ENCODE data around the gene LZTFL1.

Gene LZTFL1

DNA sequence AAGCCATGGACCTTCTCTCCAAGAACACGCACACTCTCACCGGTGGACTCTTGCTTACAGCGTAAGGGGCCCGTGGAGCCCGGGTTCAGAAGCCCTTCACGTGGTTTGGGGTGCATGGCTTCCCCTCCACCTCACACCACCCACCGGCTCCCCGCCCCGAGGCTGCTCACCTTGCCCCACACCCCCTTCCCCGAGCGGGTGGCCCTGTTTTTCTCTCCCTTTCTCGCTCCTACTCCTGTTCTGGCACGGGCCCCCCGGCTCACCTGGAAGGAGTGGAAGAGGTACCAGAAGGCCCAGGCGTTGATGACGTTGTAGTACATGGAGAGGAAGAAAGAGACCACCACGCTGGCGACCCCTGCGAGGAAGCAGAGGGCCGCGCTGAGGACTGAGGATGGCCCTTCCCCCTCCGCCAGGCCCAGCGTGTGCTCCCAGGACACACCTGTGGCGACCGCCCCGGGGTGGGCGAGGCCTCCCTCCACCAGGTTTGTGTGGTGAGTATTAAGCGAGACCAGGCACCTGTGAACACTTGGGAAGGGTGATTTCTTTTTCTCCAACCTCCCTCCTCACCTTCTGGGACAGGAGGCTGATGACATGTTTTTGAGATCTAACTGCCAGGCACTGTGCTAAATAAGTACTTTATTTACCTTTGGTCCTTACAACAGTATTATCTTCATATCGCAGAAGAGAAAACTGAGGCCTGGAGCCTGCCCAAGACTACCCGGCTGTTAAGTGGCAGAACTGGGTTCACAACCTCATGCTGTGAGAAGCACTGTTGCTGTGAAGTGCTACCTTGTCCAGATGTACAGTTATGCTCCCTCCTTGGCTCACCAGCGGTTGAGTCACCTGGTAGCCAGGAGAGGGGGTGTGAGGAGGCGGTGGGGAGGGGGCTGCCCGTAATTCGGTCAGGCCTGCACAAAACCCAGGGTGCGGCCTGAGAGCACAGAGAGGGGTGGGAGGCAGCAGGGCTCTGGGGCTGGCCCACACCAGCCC lies 61.9 kb downstream of the LZTFL1 start:
- H3K4me3 ChIP-seq (ENCODE audit: low read length), result no peak overlapping the region
- no peak for TF ChIP-seq CTCF (conservative IDR thresholded peaks at IDR 0.05; ENCODE audit: low read length)
- DNase-seq (ENCODE audit: low read depth), result no peak

- no peak for DNase-seq (ENCODE audit: low read depth)
- no peak overlapping the region for H3K4me3 ChIP-seq (ENCODE audit: low read length)
- no peak for TF ChIP-seq CTCF (conservative IDR thresholded peaks at IDR 0.05; ENCODE audit: low read length)
These were observed 63.1 kb downstream of the LZTFL1 start for GRCh38 chr3:45778761-45779201.

- TF ChIP-seq CTCF (conservative IDR thresholded peaks at IDR 0.05; ENCODE audit: low read length), result no peak
- no peak for DNase-seq (ENCODE audit: low read depth)
- no peak overlapping the region for H3K4me3 ChIP-seq (ENCODE audit: low read length)
These were observed 64.1 kb downstream of the LZTFL1 start for GRCh38 chr3:45777746-45778386.

- no peak for DNase-seq (ENCODE audit: low read depth)
- H3K4me3 ChIP-seq (ENCODE audit: low read length), result no peak overlapping the region
- TF ChIP-seq CTCF (conservative IDR thresholded peaks at IDR 0.05; ENCODE audit: low read length), result no peak
These were observed 64.7 kb downstream of the LZTFL1 start for GRCh38 chr3:45777111-45777745.

DNA sequence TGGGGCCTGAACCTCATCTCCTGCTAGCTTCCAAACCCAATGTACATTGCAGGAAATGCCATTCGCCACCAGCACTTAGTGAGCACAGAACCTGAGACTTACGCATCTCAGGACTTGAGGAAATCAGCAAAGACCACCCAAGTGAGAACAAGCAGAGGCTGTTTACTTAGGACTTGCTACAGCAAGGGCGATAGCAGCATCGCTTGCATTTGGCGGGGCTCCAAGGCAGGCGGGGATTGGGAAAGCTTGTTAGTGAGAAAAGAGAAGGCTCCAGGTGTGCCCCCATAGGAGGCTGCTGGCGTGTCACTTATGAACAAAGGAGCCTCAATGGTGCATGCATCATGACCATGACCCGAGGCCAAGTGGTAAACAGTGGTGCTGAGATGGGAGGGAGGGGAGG lies 65.3 kb downstream of the LZTFL1 start:
- no peak overlapping the region for H3K4me3 ChIP-seq (ENCODE audit: low read length)
- TF ChIP-seq CTCF (conservative IDR thresholded peaks at IDR 0.05; ENCODE audit: low read length), result no peak
- DNase-seq (ENCODE audit: low read depth), result no peak

- no peak overlapping the region for H3K4me3 ChIP-seq (ENCODE audit: low read length)
- no peak for TF ChIP-seq CTCF (conservative IDR thresholded peaks at IDR 0.05; ENCODE audit: low read length)
- no peak for DNase-seq (ENCODE audit: low read depth)
These were observed 65.7 kb downstream of the LZTFL1 start for GRCh38 chr3:45776301-45776595.
